GM19372 (cell line): ENCODE results near the gene GRB2.
"Not testable (repeated sequence)": the region's sequence is repeated elsewhere in the genome, so short reads cannot be mapped to it uniquely, and the experiment has no call there.

ENCODE experiments used
- ATAC-seq: cut with Tn5 transposase; IDR thresholded peaks from one replicate; pipeline ENCODE4 v1.9.1; 2021; ENCODE audit warnings: mild to moderate bottlenecking, low read depth, moderate library complexity; ENCODE audit not compliant: unreplicated experiment

GRB2 gene

GRCh38 chr17:75325827-75326225 is 79.7 kb downstream of the GRB2 start:
- no peak for ATAC-seq

GRCh38 chr17:75325348-75325747 is 80.1 kb downstream of the GRB2 start:
- no peak for ATAC-seq

GRCh38 chr17:75321506-75321905 is 84.0 kb downstream of the GRB2 start:
- ATAC-seq = no peak

GRCh38 chr17:75319904-75320691 is 85.4 kb downstream of the GRB2 start:
- peak; percentile 56 for ATAC-seq

GRCh38 chr17:75318615-75319222 is 86.8 kb downstream of the GRB2 start:
- ATAC-seq = no peak

GRCh38 chr17:75318211-75318610 is 87.3 kb downstream of the GRB2 start:
- ATAC-seq = no peak

GRCh38 chr17:75317671-75318070 is 87.8 kb downstream of the GRB2 start:
- ATAC-seq = no peak

- no peak for ATAC-seq
These were observed 89.2 kb downstream of the GRB2 start for GRCh38 chr17:75316253-75316652.

GRCh38 chr17:75315541-75316243 is 89.8 kb downstream of the GRB2 start:
- ATAC-seq = no peak

GRCh38 chr17:75313941-75314551 is 91.4 kb downstream of the GRB2 start:
- ATAC-seq = no peak

GRCh38 chr17:75308732-75309629 is 96.5 kb downstream of the GRB2 start:
- ATAC-seq = no peak

GRCh38 chr17:75307957-75308731 is 97.3 kb downstream of the GRB2 start:
- ATAC-seq = no peak

GRCh38 chr17:75301502-75302206 is 103.8 kb downstream of the GRB2 start:
- ATAC-seq = no peak

GRCh38 chr17:75301049-75301448 is 104.4 kb downstream of the GRB2 start:
- ATAC-seq = no peak

- ATAC-seq = no peak
These were observed 105.2 kb downstream of the GRB2 start for GRCh38 chr17:75300280-75300679.

GRCh38 chr17:75295201-75296158 is 110.0 kb downstream of the GRB2 start:
- ATAC-seq = peak; percentile 65

- not testable (repeated sequence) for ATAC-seq
These were observed 112.5 kb downstream of the GRB2 start for GRCh38 chr17:75292810-75293448.
